Stomach (tissue), 9 donors: Measurements from ENCODE around the gene SCRG1. TPM values are rescaled to one million over a fixed set of nuclear protein-coding genes. Genes with fewer than 3 reads are reported as not detected.

Experiments used
- DNase-seq, 2 donors: peaks; one replicate each; pipeline versions ENCODE4 v3.0.0 to v3.0.0-alpha.2; 2013 to 2019
- H3K27ac ChIP-seq, 5 donors: fragments of 200-600 bp in 4 of 5; sonication (generic) in 4 of 5; one replicate each; pipeline ENCODE4 v1.5.1; 2013 to 2019; ENCODE audit warnings: mild to moderate bottlenecking in 1 of 5, moderate library complexity in 1 of 5
- H3K27me3 ChIP-seq, 3 donors: fragments of 200-600 bp; sonication (generic); one replicate each; pipeline ENCODE4 v1.5.1; 2017 to 2019; ENCODE audit warnings: mixed run types in 1 of 3
- H3K36me3 ChIP-seq, 4 donors: fragments of 200-600 bp; sonication (generic); 1 replicate in 3 of 4; 2 replicates in 1 of 4; pipeline ENCODE4 v1.5.1; 2016 to 2019
- H3K4me1 ChIP-seq, 4 donors: fragments of 200-600 bp; sonication (generic); one replicate each; pipeline ENCODE4 v1.5.1; 2016 to 2019
- H3K4me3 ChIP-seq, 4 donors: fragments of 200-600 bp; sonication (generic) in 3 of 4; one replicate each; pipeline ENCODE4 v1.5.1; 2016 to 2019; ENCODE audit warnings: mild to moderate bottlenecking in 1 of 4
- H3K9me3 ChIP-seq, 4 donors: fragments of 200-600 bp; sonication (generic); one replicate each; pipeline ENCODE4 v1.5.1; 2016 to 2019
- CTCF ChIP-seq, 7 experiments: fragments of 450-650 bp in 4 of 7; fragments of 200-600 bp in 3 of 7; sonication (generic) in 3 of 7; IDR thresholded peaks; one replicate each; pipeline ENCODE4 v1.5.1; 2016 to 2019; ENCODE audit warnings: antibody characterized with exemption in 7 of 7, control low read depth in 2 of 7, mild to moderate bottlenecking in 1 of 7
- EP300 ChIP-seq: sonication (generic); formaldehyde crosslinking; IDR thresholded peaks from one replicate; pipeline ENCODE4 v1.6.1; 2017; ENCODE audit warnings: antibody characterized with exemption
- POLR2A ChIP-seq, 4 donors: fragments of 450-650 bp; IDR thresholded peaks; one replicate each; pipeline ENCODE4 v1.6.1; 2016; ENCODE audit warnings: antibody characterized with exemption in 4 of 4, control low read depth in 2 of 4, mild to moderate bottlenecking in 1 of 4, moderate library complexity in 1 of 4
- POLR2AphosphoS5 ChIP-seq, 3 donors: sonication (generic); formaldehyde crosslinking; IDR thresholded peaks; one replicate each; pipeline ENCODE4 v1.6.1; 2016; ENCODE audit warnings: antibody characterized with exemption in 3 of 3
- WGBS, 5 donors: extraction: QIAGEN DNeasy Blood & Tissue Kit in 3 of 5; methylation state at CpG; one replicate each; pipeline versions ENCODE4 v1.1.5 to v1.1.7; 2013 to 2018; 5-methylcytosine and 5-hydroxymethylcytosine counted together
- intact Hi-C: fragments of 100-400 bp; cut with DNase I; formaldehyde crosslinking; loops from one replicate; pipeline ENCODE4 v1.15.1; 2023; ENCODE audit warnings: low total_unique reads
- polyA plus RNA-seq, 3 donors: library from polyadenylated mRNA; stranded (reverse); fragments of 200-250 nt; gene quantifications; one replicate each; pipeline ENCODE4 v1.2.3, GENCODE V29; 2013
- total RNA-seq, 5 donors: library from RNA; depleted of rRNA; stranded (reverse); fragments of >200 nt; gene quantifications; one replicate each; pipeline versions ENCODE4 v1.1.0 to v1.2.3, GENCODE V29; 2014 to 2016
- donor health status: healthy with polysubstance abuse.
- donor health status: Bipolar disorder and iron deficiency.
- donor health status: healthy.

Gene SCRG1
- total and polyA plus RNA-seq, 8 donors: 0.19 to 3.1 (median 0.92) TPM; not detected in 1

- no peaks in the 10 kb centered on the region for H3K27me3 ChIP-seq
- no peak for TF ChIP-seq EP300
- TF ChIP-seq POLR2AphosphoS5 (IDR thresholded peaks at IDR 0.05): no peak
- TF ChIP-seq POLR2A (IDR thresholded peaks at IDR 0.05): no peak
- TF ChIP-seq CTCF (IDR thresholded peaks at IDR 0.05): no peak
- 74 to 83% (median 80%) methylated on average over 3 of the region's 3 CpGs for WGBS, 5 donors
- peaks cover 0 to 65% (median under 1%) of the 10 kb centered on the region in 4 donors for H3K4me1 ChIP-seq
- peak in 1 of 2 donors; percentile 16 for DNase-seq
- peaks cover 0 to 6% (median under 1%) of the 10 kb centered on the region in 4 donors for H3K36me3 ChIP-seq
- peak overlapping the region in 3 of 5 donors; percentile 59 to 69 (median 69) for H3K27ac ChIP-seq
- H3K9me3 ChIP-seq: no peaks in the 10 kb centered on the region
- intact Hi-C loops: loop anchor here (5.0 to 10.0 kb wide), 2 partner anchors 98 to 400 kb away; no protein-coding TSS in a partner anchor
- H3K4me3 ChIP-seq: no peak overlapping the region
These were observed 16.2 kb upstream of the SCRG1 start for GRCh38 chr4:173415092-173415491.

GRCh38 chr4:173414456-173414855 is 15.5 kb upstream of the SCRG1 start:
- peak overlapping the region in 2 of 5 donors; percentile 30 to 42 for H3K27ac ChIP-seq
- no peaks in the 10 kb centered on the region for H3K27me3 ChIP-seq
- peaks cover 0 to 8% (median 3%) of the 10 kb centered on the region in 4 donors for H3K36me3 ChIP-seq
- WGBS, 5 donors: 84 to 88% (median 85%) methylated on average over 3 of the region's 3 CpGs
- no peak overlapping the region for H3K4me3 ChIP-seq
- peaks cover 0 to 70% (median 0%) of the 10 kb centered on the region in 4 donors for H3K4me1 ChIP-seq
- no peak for DNase-seq
- intact Hi-C loops: loop anchor here (10.0 kb wide), 1 partner anchor 400 kb away; no protein-coding TSS in a partner anchor
- no peak for TF ChIP-seq EP300
- no peak for TF ChIP-seq POLR2AphosphoS5 (IDR thresholded peaks at IDR 0.05)
- TF ChIP-seq CTCF (IDR thresholded peaks at IDR 0.05): no peak
- TF ChIP-seq POLR2A (IDR thresholded peaks at IDR 0.05): no peak
- H3K9me3 ChIP-seq: no peaks in the 10 kb centered on the region

GRCh38 chr4:173413036-173413435 is 14.1 kb upstream of the SCRG1 start:
- intact Hi-C loops: loop anchor here (10.0 kb wide), 1 partner anchor 398 kb away; no protein-coding TSS in a partner anchor
- Histone ChIP-seq H3K4me1 (peaks cover 0 to 61% (median 0%) of the 10 kb centered on the region in 4 donors), H3K4me3 (no peak overlapping the region), H3K36me3 (peaks cover 0 to 6% (median 3%) of the 10 kb centered on the region in 4 donors), H3K27ac (no peak overlapping the region), H3K9me3 (no peaks in the 10 kb centered on the region), H3K27me3 (no peaks in the 10 kb centered on the region)
- DNase-seq: peak in 1 of 2 donors; percentile 25
- TF ChIP-seq POLR2AphosphoS5 (IDR thresholded peaks at IDR 0.05) (peak in 1 of 3 donors; percentile 7), EP300 (no peak), CTCF (IDR thresholded peaks at IDR 0.05) (no peak)
- 43 to 84% (median 63%) methylated on average over 1 of the region's 1 CpG for WGBS, 5 donors

- peaks cover 0 to 47% (median 0%) of the 10 kb centered on the region in 4 donors for H3K4me1 ChIP-seq
- H3K36me3 ChIP-seq: peaks cover 0 to 7% (median 3%) of the 10 kb centered on the region in 4 donors
- no peak overlapping the region for H3K4me3 ChIP-seq
- WGBS, 5 donors: 48 to 57% (median 54%) methylated on average over 4 of the region's 4 CpGs
- H3K9me3 ChIP-seq: no peaks in the 10 kb centered on the region
- peak overlapping the region in 3 of 5 donors; percentile 9 to 44 (median 37) for H3K27ac ChIP-seq
- H3K27me3 ChIP-seq: no peaks in the 10 kb centered on the region
- DNase-seq: no peak
- intact Hi-C loops: loop anchor here (10.0 kb wide), 1 partner anchor 396 kb away; no protein-coding TSS in a partner anchor
- no peak for TF ChIP-seq POLR2A (IDR thresholded peaks at IDR 0.05)
- TF ChIP-seq EP300: no peak
- no peak for TF ChIP-seq POLR2AphosphoS5 (IDR thresholded peaks at IDR 0.05)
- no peak for TF ChIP-seq CTCF (IDR thresholded peaks at IDR 0.05)
These were observed 12.3 kb upstream of the SCRG1 start for GRCh38 chr4:173411106-173411693.
